ENCODE data around the gene AP2A2. TPM values are rescaled to one million over a fixed set of nuclear protein-coding genes. Genes with fewer than 3 reads are reported as not detected.

AP2A2 gene
- polyA plus RNA-seq, 3 donors = 5.7 to 61.0 (median 8.2) TPM

DNA sequence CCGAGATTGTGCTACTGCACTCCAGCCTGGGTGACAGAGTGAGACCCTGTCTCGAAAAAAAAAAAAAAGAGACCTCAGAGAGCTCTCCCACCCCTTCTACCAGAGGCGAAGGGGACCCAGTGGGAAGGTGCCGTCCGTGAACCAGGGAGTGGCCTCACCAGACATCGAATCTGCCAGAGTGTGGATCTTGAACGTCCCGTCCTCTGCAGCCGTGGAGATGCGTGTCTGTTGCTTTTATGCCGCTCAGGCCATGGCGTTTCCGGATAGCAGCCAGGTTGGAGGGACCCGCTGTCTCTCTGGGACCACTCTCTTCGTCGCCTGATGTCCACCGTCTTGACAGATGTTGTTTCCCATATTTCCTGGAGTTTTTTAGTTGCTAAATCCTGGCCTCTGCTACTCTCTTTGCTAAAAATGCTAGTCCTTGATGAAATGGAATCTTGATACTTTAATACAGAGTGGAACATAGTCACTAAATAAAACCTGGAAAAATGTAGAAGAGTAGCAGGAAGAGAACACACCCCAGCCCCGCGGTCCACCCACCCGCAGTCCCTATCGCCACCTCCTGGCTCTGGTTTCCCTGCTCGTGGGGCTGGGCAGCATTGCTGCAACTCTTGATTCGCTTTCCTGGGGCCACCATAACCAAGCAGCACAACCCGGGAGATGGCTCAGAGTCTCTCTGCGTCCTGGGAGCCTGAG is 122.9 kb downstream of the AP2A2 start:
- WGBS (ENCODE audit: insufficient coverage) = 70% methylated on average over 19 of the region's 25 CpGs
- intact Hi-C loops (cut with micrococcal nuclease) = loop anchor here in 1 of 2 donors (2.0 kb wide), 1 partner anchor 200 kb away; no protein-coding TSS in a partner anchor
- no peak for DNase-seq
- Histone ChIP-seq H3K9ac (ENCODE audit: insufficient read depth, low read length, poor library complexity, severe bottlenecking) (no peak overlapping the region), H4K20me1 (ENCODE audit: insufficient read depth, low read length) (no peaks in the 10 kb centered on the region), H3K4me1 (ENCODE audit: control insufficient read depth in 1 of 2, insufficient read depth in 2 of 2, low read length in 2 of 2) (no peaks in the 10 kb centered on the region), H3K79me2 (ENCODE audit: insufficient read depth, low read length) (no peaks in the 10 kb centered on the region), H3K9me3 (replicated peaks in 1 of 2; ENCODE audit: control insufficient read depth in 1 of 2, insufficient read depth in 1 of 2, low read length in 2 of 2) (no peaks in the 10 kb centered on the region), H3K4me3 (replicated peaks in 1 of 3; ENCODE audit: low read depth in 2 of 3, low read length in 3 of 3) (no peak overlapping the region), H3K4me2 (replicated peaks; ENCODE audit: extremely low read depth, low read length, poor library complexity, severe bottlenecking) (no peak overlapping the region), H2AFZ (ENCODE audit: insufficient read depth, low read depth, low read length, poor library complexity, severe bottlenecking) (no peak overlapping the region), H3K27me3 (ENCODE audit: control insufficient read depth in 2 of 2, insufficient read depth in 2 of 2, low read length in 2 of 2) (peaks cover 0 to 6% of the 10 kb centered on the region in 2 donors), H3K36me3 (replicated peaks in 1 of 2; ENCODE audit: control insufficient read depth in 1 of 2, insufficient read depth in 2 of 2, low read length in 2 of 2) (no peaks in the 10 kb centered on the region), H3K27ac (ENCODE audit: low read depth in 1 of 2, low read length in 2 of 2) (no peak overlapping the region)
- TF ChIP-seq, protein P1, sequence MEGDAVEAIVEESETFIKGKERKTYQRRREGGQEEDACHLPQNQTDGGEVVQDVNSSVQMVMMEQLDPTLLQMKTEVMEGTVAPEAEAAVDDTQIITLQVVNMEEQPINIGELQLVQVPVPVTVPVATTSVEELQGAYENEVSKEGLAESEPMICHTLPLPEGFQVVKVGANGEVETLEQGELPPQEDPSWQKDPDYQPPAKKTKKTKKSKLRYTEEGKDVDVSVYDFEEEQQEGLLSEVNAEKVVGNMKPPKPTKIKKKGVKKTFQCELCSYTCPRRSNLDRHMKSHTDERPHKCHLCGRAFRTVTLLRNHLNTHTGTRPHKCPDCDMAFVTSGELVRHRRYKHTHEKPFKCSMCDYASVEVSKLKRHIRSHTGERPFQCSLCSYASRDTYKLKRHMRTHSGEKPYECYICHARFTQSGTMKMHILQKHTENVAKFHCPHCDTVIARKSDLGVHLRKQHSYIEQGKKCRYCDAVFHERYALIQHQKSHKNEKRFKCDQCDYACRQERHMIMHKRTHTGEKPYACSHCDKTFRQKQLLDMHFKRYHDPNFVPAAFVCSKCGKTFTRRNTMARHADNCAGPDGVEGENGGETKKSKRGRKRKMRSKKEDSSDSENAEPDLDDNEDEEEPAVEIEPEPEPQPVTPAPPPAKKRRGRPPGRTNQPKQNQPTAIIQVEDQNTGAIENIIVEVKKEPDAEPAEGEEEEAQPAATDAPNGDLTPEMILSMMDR (IDR thresholded peaks at IDR 0.05) = no peak
- peaks cover 7% of the 10 kb centered on the region for H3K4me1 Mint-ChIP-seq
- H3K27me3 Mint-ChIP-seq (ENCODE audit: low read depth in 3 of 3) = peaks cover 20 to 33% (median 25%) of the 10 kb centered on the region in 3 donors
- H3K36me3 Mint-ChIP-seq = no peaks in the 10 kb centered on the region
- H3K27ac Mint-ChIP-seq = no peak overlapping the region
- no peak overlapping the region for H3K4me3 Mint-ChIP-seq
- peaks cover 0 to 4% (median 0%) of the 10 kb centered on the region in 7 donors for H3K9me3 Mint-ChIP-seq

DNA sequence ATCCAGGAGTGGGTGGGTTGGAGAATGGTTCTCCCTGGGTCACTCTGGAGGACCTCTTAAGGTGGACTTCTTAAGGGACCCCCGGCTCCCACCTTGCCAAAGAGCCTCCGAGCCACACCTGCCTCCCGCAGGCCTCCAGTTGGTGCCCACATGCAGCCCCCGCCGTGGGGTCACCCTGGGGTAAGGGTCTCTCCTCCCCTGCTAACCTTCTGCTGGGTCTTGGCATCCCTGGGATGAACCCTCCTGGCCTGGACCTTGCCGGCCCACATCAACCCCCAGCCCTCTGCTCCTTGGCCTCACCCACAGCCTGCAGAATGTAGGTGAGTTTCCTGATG is 123.4 kb downstream of the AP2A2 start:
- Mint-ChIP-seq H3K9me3 (peaks cover 0 to 4% (median 0%) of the 10 kb centered on the region in 7 donors), H3K4me3 (no peak overlapping the region), H3K27ac (no peak overlapping the region), H3K4me1 (peaks cover 7% of the 10 kb centered on the region), H3K36me3 (no peaks in the 10 kb centered on the region), H3K27me3 (ENCODE audit: low read depth in 3 of 3) (peaks cover 20 to 33% (median 23%) of the 10 kb centered on the region in 3 donors)
- no peak overlapping the region for H3K4me3 ChIP-seq (replicated peaks in 1 of 3; ENCODE audit: low read depth in 2 of 3, low read length in 3 of 3)
- intact Hi-C loops (cut with micrococcal nuclease) = loop anchor here in 1 of 2 donors (2.0 kb wide), 1 partner anchor 200 kb away; no protein-coding TSS in a partner anchor
- H3K4me1 ChIP-seq (ENCODE audit: control insufficient read depth in 1 of 2, insufficient read depth in 2 of 2, low read length in 2 of 2) = no peaks in the 10 kb centered on the region
- no peaks in the 10 kb centered on the region for H3K36me3 ChIP-seq (replicated peaks in 1 of 2; ENCODE audit: control insufficient read depth in 1 of 2, insufficient read depth in 2 of 2, low read length in 2 of 2)
- no peak overlapping the region for H2AFZ ChIP-seq (ENCODE audit: insufficient read depth, low read depth, low read length, poor library complexity, severe bottlenecking)
- H3K79me2 ChIP-seq (ENCODE audit: insufficient read depth, low read length) = no peaks in the 10 kb centered on the region
- H4K20me1 ChIP-seq (ENCODE audit: insufficient read depth, low read length) = no peaks in the 10 kb centered on the region
- TF ChIP-seq, protein P1 (IDR thresholded peaks at IDR 0.05) = no peak
- no peak overlapping the region for H3K27ac ChIP-seq (ENCODE audit: low read depth in 1 of 2, low read length in 2 of 2)
- peaks cover 0 to 6% of the 10 kb centered on the region in 2 donors for H3K27me3 ChIP-seq (ENCODE audit: control insufficient read depth in 2 of 2, insufficient read depth in 2 of 2, low read length in 2 of 2)
- DNase-seq = no peak
- 100% methylated on average over 3 of the region's 6 CpGs for WGBS (ENCODE audit: insufficient coverage)
- H3K9me3 ChIP-seq (replicated peaks in 1 of 2; ENCODE audit: control insufficient read depth in 1 of 2, insufficient read depth in 1 of 2, low read length in 2 of 2) = no peaks in the 10 kb centered on the region
- H3K4me2 ChIP-seq (replicated peaks; ENCODE audit: extremely low read depth, low read length, poor library complexity, severe bottlenecking) = no peak overlapping the region
- no peak overlapping the region for H3K9ac ChIP-seq (ENCODE audit: insufficient read depth, low read length, poor library complexity, severe bottlenecking)

All from CD14-positive monocyte (primary cell).